H9 (cell line): ENCODE results near the gene DHRS1. TPM values are rescaled to one million over a fixed set of nuclear protein-coding genes. Genes with fewer than 3 reads are reported as not detected.

Experiments used
- DNase-seq: peaks from one replicate; pipeline ENCODE4 v3.0.0-alpha.2; 2017
- H2AFZ ChIP-seq: one replicate; pipeline ENCODE4 v1.6.1; 2013; ENCODE audit warnings: mild to moderate bottlenecking, low read length, control low read depth, moderate library complexity
- H2AK5ac ChIP-seq: 2 replicates; pipeline ENCODE4 v1.6.1; 2013; ENCODE audit warnings: low read length, control low read depth, mixed read lengths; ENCODE audit not compliant: insufficient read length
- H2BK120ac ChIP-seq: one replicate; pipeline ENCODE4 v1.6.1; 2013; ENCODE audit warnings: low read depth, mild to moderate bottlenecking, low read length, control low read depth, inconsistent platforms; ENCODE audit not compliant: poor library complexity, severe bottlenecking
- H2BK12ac ChIP-seq: 2 replicates; pipeline ENCODE4 v1.6.1; 2013; ENCODE audit warnings: low read length, control low read depth, mixed read lengths, low read depth; ENCODE audit not compliant: insufficient read length
- H2BK15ac ChIP-seq: 2 replicates; pipeline ENCODE4 v1.6.1; 2013; ENCODE audit warnings: low read depth, low read length, control low read depth
- H2BK20ac ChIP-seq: one replicate; pipeline ENCODE4 v1.6.1; 2013; ENCODE audit warnings: low read depth, mild to moderate bottlenecking, low read length, control low read depth, inconsistent platforms; ENCODE audit not compliant: poor library complexity, severe bottlenecking
- H2BK5ac ChIP-seq: 2 replicates; pipeline ENCODE4 v1.6.1; 2013; ENCODE audit warnings: low read length, control low read depth, mixed read lengths; ENCODE audit not compliant: insufficient read length
- H3K14ac ChIP-seq: 2 replicates; pipeline ENCODE4 v1.6.1; 2013; ENCODE audit warnings: low read length, control low read depth; ENCODE audit not compliant: insufficient read depth
- H3K18ac ChIP-seq: 2 replicates; pipeline ENCODE4 v1.6.1; 2013; ENCODE audit warnings: low read depth, mild to moderate bottlenecking, mixed read lengths, low read length, control low read depth; ENCODE audit not compliant: insufficient read length
- H3K23ac ChIP-seq: 2 replicates; pipeline ENCODE4 v1.6.1; 2013; ENCODE audit warnings: low read length, control low read depth, mixed read lengths, low read depth; ENCODE audit not compliant: insufficient read length
- H3K23me2 ChIP-seq: 2 replicates; pipeline ENCODE4 v1.6.1; 2013; ENCODE audit warnings: low read depth, mild to moderate bottlenecking, mixed read lengths, low read length, control low read depth; ENCODE audit not compliant: insufficient read length, poor library complexity, severe bottlenecking
- H3K27ac ChIP-seq: 2 replicates; pipeline ENCODE4 v1.5.1; 2013; ENCODE audit warnings: low read length, control low read depth, mixed read lengths, low read depth; ENCODE audit not compliant: insufficient read length
- H3K27me3 ChIP-seq: 2 replicates; pipeline ENCODE4 v1.6.1; 2013; ENCODE audit warnings: low read length, control low read depth, inconsistent platforms; ENCODE audit not compliant: insufficient read depth
- H3K4ac ChIP-seq: 2 replicates; pipeline ENCODE4 v1.6.1; 2013; ENCODE audit warnings: low read depth, mild to moderate bottlenecking, control low read depth, inconsistent platforms, low read length, moderate library complexity
- H3K4me1 ChIP-seq: 2 replicates; pipeline ENCODE4 v1.6.1; 2013; ENCODE audit warnings: low read length, control low read depth, inconsistent platforms; ENCODE audit not compliant: insufficient read depth
- H3K4me2 ChIP-seq: 2 replicates; pipeline ENCODE4 v1.6.1; 2013; ENCODE audit warnings: low read length, control low read depth, mixed read lengths; ENCODE audit not compliant: insufficient read length, insufficient read depth
- H3K56ac ChIP-seq: 2 replicates; pipeline ENCODE4 v1.6.1; 2013; ENCODE audit warnings: low read depth, mild to moderate bottlenecking, mixed read lengths, low read length, control low read depth; ENCODE audit not compliant: insufficient read length
- H3K79me1 ChIP-seq: 2 replicates; pipeline ENCODE4 v1.6.1; 2013; ENCODE audit warnings: low read depth, mild to moderate bottlenecking, moderate library complexity, low read length, control low read depth, inconsistent platforms; ENCODE audit not compliant: insufficient read depth, poor library complexity, severe bottlenecking
- H3K79me2 ChIP-seq: 2 replicates; pipeline ENCODE4 v1.6.1; 2013; ENCODE audit warnings: low read length, control low read depth, inconsistent platforms; ENCODE audit not compliant: insufficient read depth
- H3K9ac ChIP-seq: 2 replicates; pipeline ENCODE4 v1.6.1; 2013; ENCODE audit warnings: low read length, control low read depth, mixed read lengths; ENCODE audit not compliant: insufficient read length; ENCODE audit errors: extremely low read depth
- H3K9me3 ChIP-seq: one replicate; pipeline ENCODE4 v1.6.1; 2013; ENCODE audit warnings: low read depth, low read length, inconsistent platforms; ENCODE audit not compliant: control insufficient read depth
- H3T11ph ChIP-seq: one replicate; pipeline ENCODE4 v1.6.1; 2013; ENCODE audit warnings: mild to moderate bottlenecking, low read length, control low read depth, inconsistent platforms
- H4K20me1 ChIP-seq: one replicate; pipeline ENCODE4 v1.6.1; 2013; ENCODE audit not compliant: control insufficient read depth, insufficient read length, insufficient read depth
- H4K5ac ChIP-seq: 2 replicates; pipeline ENCODE4 v1.6.1; 2013; ENCODE audit warnings: low read depth, mild to moderate bottlenecking, mixed read lengths, low read length, control low read depth; ENCODE audit not compliant: insufficient read length
- H4K8ac ChIP-seq: replicated peaks from 2 replicates; pipeline ENCODE4 v1.6.1; 2013; ENCODE audit warnings: low read length, control low read depth, mixed read lengths, low read depth; ENCODE audit not compliant: insufficient read length
- H4K91ac ChIP-seq: 2 replicates; pipeline ENCODE4 v1.6.1; 2013; ENCODE audit warnings: low read depth, mild to moderate bottlenecking, moderate library complexity, mixed read lengths, low read length, control low read depth; ENCODE audit not compliant: insufficient read length
- H3K27ac Mint-ChIP-seq, 3 experiments: 2 replicates in 2 of 3; 3 replicates in 1 of 3; pipeline ENCODE4 v1.8.0; 2020 to 2021; ENCODE audit warnings: mixed read lengths in 3 of 3, mild to moderate bottlenecking in 1 of 3, moderate library complexity in 1 of 3
- H3K27me3 Mint-ChIP-seq: 2 replicates; pipeline ENCODE4 v1.8.0; 2021; ENCODE audit warnings: low read depth, mild to moderate bottlenecking, moderate library complexity, mixed read lengths
- H3K36me3 Mint-ChIP-seq, 3 experiments: 2 replicates in 2 of 3; 3 replicates in 1 of 3; pipeline ENCODE4 v1.8.0; 2020 to 2021; ENCODE audit warnings: low read depth in 3 of 3, mixed read lengths in 3 of 3; ENCODE audit not compliant: insufficient read depth in 1 of 3
- H3K4me1 Mint-ChIP-seq, 2 experiments: 2 replicates each; pipeline ENCODE4 v1.8.0; 2020; ENCODE audit warnings: mixed read lengths in 2 of 2
- H3K4me3 Mint-ChIP-seq, 2 experiments: 2 replicates in 1 of 2; 3 replicates in 1 of 2; pipeline ENCODE4 v1.8.0; 2020 to 2021; ENCODE audit warnings: mild to moderate bottlenecking in 2 of 2, mixed read lengths in 2 of 2, moderate library complexity in 1 of 2
- H3K9me3 Mint-ChIP-seq, 2 experiments: 2 replicates in 1 of 2; 3 replicates in 1 of 2; pipeline ENCODE4 v1.8.0; 2020; ENCODE audit warnings: mild to moderate bottlenecking in 2 of 2, mixed read lengths in 2 of 2, moderate library complexity in 1 of 2
- WGBS: extraction: QIAGEN DNeasy Blood & Tissue Kit; methylation state at CpG from one replicate; pipeline ENCODE4 v1.1.7; 2013; ENCODE audit warnings: missing lambda C conversion rate, low lambda C conversion rate, mixed read lengths; ENCODE audit not compliant: insufficient read length; ENCODE audit errors: extremely low coverage; 5-methylcytosine and 5-hydroxymethylcytosine counted together
- total RNA-seq: library from RNA; stranded (reverse); gene quantifications from 2 replicates; pipeline ENCODE4 v1.2.1, GENCODE V29; 2021
- TF ChIP-seq, protein P1 (sequence below): fragments of 200-600 bp; sonication (generic); conservative IDR thresholded peaks from 3 replicates; pipeline ENCODE4 v1.8.0; 2021; ENCODE audit warnings: antibody characterized with exemption, mild to moderate bottlenecking

DHRS1 gene
- total RNA-seq, 1 experiment from 2014 or later, result 19.1 TPM

DNA sequence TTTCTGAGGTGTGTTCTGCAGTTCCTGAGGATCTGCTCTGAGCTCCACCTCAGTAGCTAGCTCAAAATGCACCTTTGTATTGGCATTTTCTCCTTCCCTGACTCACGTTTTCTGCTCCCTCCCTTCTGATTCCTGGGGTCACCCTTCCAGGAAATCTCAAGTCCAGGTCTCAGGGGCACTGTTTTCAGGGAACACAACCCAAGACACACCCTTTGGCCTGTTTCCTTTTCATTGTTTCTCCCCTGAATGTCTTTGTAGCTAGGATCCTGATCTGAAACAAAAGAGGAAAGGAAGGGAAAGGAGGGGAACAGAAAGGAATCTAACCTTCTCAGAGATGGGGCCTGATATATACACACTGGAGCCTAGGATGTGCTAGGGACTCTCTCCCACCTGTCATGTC, 47.6 kb upstream of the DHRS1 start:
- no peak overlapping the region for H3K4me2 ChIP-seq
- Mint-ChIP-seq H3K4me1 (peaks cover 0 to 6% of the 10 kb centered on the region in 2 experiments; a peak in 2 of 4 replicates), H3K9me3 (no peaks in the 10 kb centered on the region), H3K4me3 (no peak overlapping the region), H3K27me3 (peaks cover 85% of the 10 kb centered on the region), H3K36me3 (no peaks in the 10 kb centered on the region), H3K27ac (peak overlapping the region in 1 of 3 experiments; percentile 43; a peak in 2 of 7 replicates)
- H2BK12ac ChIP-seq, result no peak overlapping the region
- no peaks in the 10 kb centered on the region for H3K79me2 ChIP-seq
- H2AK5ac ChIP-seq, result no peak overlapping the region
- no peaks in the 10 kb centered on the region; the same call in 1 of the 2 replicates for H3K27me3 ChIP-seq
- no peak for DNase-seq
- H3K18ac ChIP-seq, result no peak overlapping the region
- H2BK120ac ChIP-seq, result no peak overlapping the region
- no peak overlapping the region for H3K9ac ChIP-seq
- no peak overlapping the region for H3K56ac ChIP-seq
- no peaks in the 10 kb centered on the region for H3K9me3 ChIP-seq
- WGBS, result no CpG with 5 or more reads among the region's 1 CpG
- H4K91ac ChIP-seq, result no peak overlapping the region
- peak overlapping the region; percentile 23 for H2AFZ ChIP-seq
- no peak overlapping the region for H3K23ac ChIP-seq
- H3K79me1 ChIP-seq, result no peaks in the 10 kb centered on the region
- TF ChIP-seq, protein P1, sequence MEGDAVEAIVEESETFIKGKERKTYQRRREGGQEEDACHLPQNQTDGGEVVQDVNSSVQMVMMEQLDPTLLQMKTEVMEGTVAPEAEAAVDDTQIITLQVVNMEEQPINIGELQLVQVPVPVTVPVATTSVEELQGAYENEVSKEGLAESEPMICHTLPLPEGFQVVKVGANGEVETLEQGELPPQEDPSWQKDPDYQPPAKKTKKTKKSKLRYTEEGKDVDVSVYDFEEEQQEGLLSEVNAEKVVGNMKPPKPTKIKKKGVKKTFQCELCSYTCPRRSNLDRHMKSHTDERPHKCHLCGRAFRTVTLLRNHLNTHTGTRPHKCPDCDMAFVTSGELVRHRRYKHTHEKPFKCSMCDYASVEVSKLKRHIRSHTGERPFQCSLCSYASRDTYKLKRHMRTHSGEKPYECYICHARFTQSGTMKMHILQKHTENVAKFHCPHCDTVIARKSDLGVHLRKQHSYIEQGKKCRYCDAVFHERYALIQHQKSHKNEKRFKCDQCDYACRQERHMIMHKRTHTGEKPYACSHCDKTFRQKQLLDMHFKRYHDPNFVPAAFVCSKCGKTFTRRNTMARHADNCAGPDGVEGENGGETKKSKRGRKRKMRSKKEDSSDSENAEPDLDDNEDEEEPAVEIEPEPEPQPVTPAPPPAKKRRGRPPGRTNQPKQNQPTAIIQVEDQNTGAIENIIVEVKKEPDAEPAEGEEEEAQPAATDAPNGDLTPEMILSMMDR, result no peak
- no peak overlapping the region for H4K8ac ChIP-seq
- no peak overlapping the region for H2BK15ac ChIP-seq
- H3K4ac ChIP-seq, result no peak overlapping the region; the same call in 1 of the 2 replicates
- H3K14ac ChIP-seq, result no peak overlapping the region; the same call in 1 of the 2 replicates
- H3K27ac ChIP-seq, result no peak overlapping the region
- no peaks in the 10 kb centered on the region for H3K4me1 ChIP-seq
- no peaks in the 10 kb centered on the region for H4K20me1 ChIP-seq
- H2BK20ac ChIP-seq, result no peak overlapping the region
- no peak overlapping the region for H4K5ac ChIP-seq
- no peak overlapping the region for H2BK5ac ChIP-seq
- H3T11ph ChIP-seq, result no peak overlapping the region
- no peaks in the 10 kb centered on the region for H3K23me2 ChIP-seq
